ENCODE results near the gene FBXO10.
"Not testable (repeated sequence)": the region's sequence is repeated elsewhere in the genome, so short reads cannot be mapped to it uniquely, and the experiment has no call there.

Gene FBXO10

GRCh38 chr9:37473982-37474381 is 102.2 kb downstream of the FBXO10 start:
- not testable (repeated sequence) for DNase-seq

GRCh38 chr9:37471942-37472684 is 104.1 kb downstream of the FBXO10 start:
- no peak for DNase-seq

- no peak for DNase-seq
Measured at GRCh38 chr9:37468620-37469019, 107.6 kb downstream of the FBXO10 start.

- not testable (repeated sequence) for DNase-seq
Measured at GRCh38 chr9:37467530-37467929, 108.7 kb downstream of the FBXO10 start.

- peak in 5 of 6 experiments; percentile 10 to 55 (median 31) for DNase-seq
Measured at GRCh38 chr9:37466037-37466709, 110.0 kb downstream of the FBXO10 start.

- DNase-seq, result peak; percentile 98 to 99 (median 99)
Measured at GRCh38 chr9:37465249-37466036, 110.7 kb downstream of the FBXO10 start, which contains the start of gene ZBTB5. Gene ZBTB5, minus strand, starts transcription at chr9:37465450. Its CDS starts 22,899 bp downstream, at chr9:37442551.

GRCh38 chr9:37464426-37465248 is 111.5 kb downstream of the FBXO10 start:
- peak in 4 of 6 experiments; percentile 59 to 94 (median 92) for DNase-seq

GRCh38 chr9:37464006-37464405 is 112.2 kb downstream of the FBXO10 start:
- DNase-seq, result no peak

All from stimulated activated naive CD4-positive, alpha-beta T cell (primary cell).